Small intestine (tissue), 7 donors: Measurements from ENCODE around the gene STAC2. TPM values are rescaled to one million over a fixed set of nuclear protein-coding genes. Genes with fewer than 3 reads are reported as not detected.
A peak's percentile ranks its signal among the peaks of the same experiment; 100 is the strongest.

Source experiments
- DNase-seq, 2 donors: peaks; one replicate each; pipeline versions ENCODE4 v3.0.0 to v3.0.0-alpha.2; 2013
- FAIRE-seq: peaks from 2 replicates; lab custom pipeline; 2012; peaks lifted over from hg19 to GRCh38; lab: Jason Lieb, UNC
- H3K27ac ChIP-seq, 3 donors: one replicate each; pipeline ENCODE4 v1.5.1; 2013; ENCODE audit warnings: low read length in 2 of 3, mild to moderate bottlenecking in 2 of 3, control low read depth in 1 of 3, inconsistent platforms in 1 of 3, low read depth in 1 of 3, moderate library complexity in 1 of 3
- H3K27me3 ChIP-seq, 3 donors: one replicate each; pipeline ENCODE4 v1.6.1; 2013; ENCODE audit warnings: low read length in 3 of 3, inconsistent platforms in 1 of 3; ENCODE audit not compliant: control insufficient read depth in 3 of 3, insufficient read depth in 3 of 3
- H3K36me3 ChIP-seq, 3 donors: one replicate each; pipeline ENCODE4 v1.6.1; 2013; ENCODE audit warnings: low read length in 3 of 3, inconsistent platforms in 1 of 3, low read depth in 1 of 3, mild to moderate bottlenecking in 1 of 3, moderate library complexity in 1 of 3; ENCODE audit not compliant: control insufficient read depth in 3 of 3, insufficient read depth in 2 of 3
- H3K4me1 ChIP-seq, 3 donors: one replicate each; pipeline ENCODE4 v1.6.1; 2013; ENCODE audit warnings: low read length in 2 of 3, inconsistent platforms in 1 of 3, low read depth in 1 of 3, mild to moderate bottlenecking in 1 of 3, moderate library complexity in 1 of 3; ENCODE audit not compliant: control insufficient read depth in 3 of 3, insufficient read depth in 2 of 3
- H3K4me3 ChIP-seq, 3 donors: one replicate each; pipeline ENCODE4 v1.5.1; 2013; ENCODE audit warnings: low read length in 3 of 3, control low read depth in 1 of 3, inconsistent platforms in 1 of 3, low read depth in 1 of 3, mild to moderate bottlenecking in 1 of 3, moderate library complexity in 1 of 3
- H3K9me3 ChIP-seq, 2 donors: one replicate each; pipeline ENCODE4 v1.6.1; 2013; ENCODE audit warnings: low read depth in 1 of 2, low read length in 1 of 2; ENCODE audit not compliant: control insufficient read depth in 2 of 2, insufficient read depth in 1 of 2
- WGBS, 3 donors: extraction: QIAGEN DNeasy Blood & Tissue Kit; methylation state at CpG; one replicate each; pipeline ENCODE4 v1.1.7; 2013; 5-methylcytosine and 5-hydroxymethylcytosine counted together
- polyA plus RNA-seq, 4 donors: library from polyadenylated mRNA; stranded (reverse) in 3 of 4; unstranded in 1 of 4; fragments of 200-250 nt in 3 of 4; fragments of 120-200 nt in 1 of 4; gene quantifications; one replicate each; pipeline versions ENCODE4 v1.2.1 to v1.2.3, GENCODE V29; 2013
- donor health status: healthy with polysubstance abuse.
- donor health status: control.
- donor health status: control.
- donor health status: Bipolar disorder and iron deficiency.
- donor health status: healthy.

The STAC2 gene
- polyA plus RNA-seq, 4 donors: 0.31 to 0.64 TPM; not detected in 2

GRCh38 chr17:39221572-39221971, 4.2 kb downstream of the STAC2 start:
- no peak overlapping the region for H3K4me3 ChIP-seq
- WGBS, 3 donors: 89 to 90% (median 90%) methylated on average over 6 of the region's 6 CpGs
- peaks cover 6 to 81% (median 18%) of the 10 kb centered on the region in 3 donors for H3K27me3 ChIP-seq
- no peak for DNase-seq
- no peaks in the 10 kb centered on the region for H3K9me3 ChIP-seq
- H3K4me1 ChIP-seq: peaks cover 0 to 3% (median 0%) of the 10 kb centered on the region in 3 donors
- H3K36me3 ChIP-seq: no peaks in the 10 kb centered on the region
- FAIRE-seq: no peak
- no peak overlapping the region for H3K27ac ChIP-seq

GRCh38 chr17:39219647-39220154, 6.0 kb downstream of the STAC2 start:
- Histone ChIP-seq H3K9me3 (no peaks in the 10 kb centered on the region), H3K27ac (no peak overlapping the region), H3K36me3 (no peaks in the 10 kb centered on the region), H3K27me3 (peaks cover 2 to 79% (median 10%) of the 10 kb centered on the region in 3 donors), H3K4me1 (no peaks in the 10 kb centered on the region), H3K4me3 (no peak overlapping the region)
- FAIRE-seq: no peak
- no peak for DNase-seq
- 63 to 75% (median 71%) methylated on average over 8 of the region's 8 CpGs for WGBS, 3 donors

GRCh38 chr17:39218906-39219305, 6.8 kb downstream of the STAC2 start:
- H3K36me3 ChIP-seq: no peaks in the 10 kb centered on the region
- H3K27me3 ChIP-seq: peaks cover 0 to 75% (median 4%) of the 10 kb centered on the region in 3 donors
- DNase-seq (no peak), FAIRE-seq (no peak)
- H3K9me3 ChIP-seq: no peaks in the 10 kb centered on the region
- no peak overlapping the region for H3K4me3 ChIP-seq
- 60 to 73% (median 63%) methylated on average over 8 of the region's 8 CpGs for WGBS, 3 donors
- no peak overlapping the region for H3K27ac ChIP-seq
- no peaks in the 10 kb centered on the region for H3K4me1 ChIP-seq

GRCh38 chr17:39217734-39218369, 7.9 kb downstream of the STAC2 start:
- Histone ChIP-seq H3K4me1 (no peaks in the 10 kb centered on the region), H3K27ac (no peak overlapping the region), H3K4me3 (no peak overlapping the region), H3K9me3 (no peaks in the 10 kb centered on the region), H3K36me3 (no peaks in the 10 kb centered on the region), H3K27me3 (peaks cover 0 to 70% (median 0%) of the 10 kb centered on the region in 3 donors)
- WGBS, 3 donors: 20 to 29% (median 24%) methylated on average over 24 of the region's 24 CpGs
- FAIRE-seq: no peak
- no peak for DNase-seq

- Histone ChIP-seq H3K27me3 (peaks cover 0 to 74% (median 1%) of the 10 kb centered on the region in 3 donors), H3K4me1 (peaks cover 0 to 14% (median 0%) of the 10 kb centered on the region in 3 donors), H3K4me3 (no peak overlapping the region), H3K36me3 (no peaks in the 10 kb centered on the region), H3K27ac (no peak overlapping the region), H3K9me3 (no peaks in the 10 kb centered on the region)
- no peak for FAIRE-seq
- peak in 1 of 2 donors; percentile 48 for DNase-seq
- WGBS, 3 donors: 32 to 68% (median 35%) methylated on average over 8 to 9 of the region's 9 CpGs
These were observed 11.9 kb downstream of the STAC2 start for GRCh38 chr17:39213852-39214251.

GRCh38 chr17:39212841-39213480, 12.8 kb downstream of the STAC2 start:
- H3K4me1 ChIP-seq: peaks cover 0 to 14% (median 0%) of the 10 kb centered on the region in 3 donors
- FAIRE-seq (no peak), DNase-seq (no peak)
- H3K36me3 ChIP-seq: no peaks in the 10 kb centered on the region
- peaks cover 0 to 73% (median 2%) of the 10 kb centered on the region in 3 donors for H3K27me3 ChIP-seq
- no peak overlapping the region for H3K27ac ChIP-seq
- no peaks in the 10 kb centered on the region for H3K9me3 ChIP-seq
- 21 to 60% (median 32%) methylated on average over 16 of the region's 16 CpGs for WGBS, 3 donors
- no peak overlapping the region for H3K4me3 ChIP-seq

GRCh38 chr17:39212195-39212810, 13.4 kb downstream of the STAC2 start:
- Histone ChIP-seq H3K4me3 (no peak overlapping the region), H3K9me3 (no peaks in the 10 kb centered on the region), H3K27ac (no peak overlapping the region), H3K36me3 (no peaks in the 10 kb centered on the region), H3K4me1 (peaks cover 0 to 14% (median 0%) of the 10 kb centered on the region in 3 donors), H3K27me3 (peaks cover 0 to 68% (median 2%) of the 10 kb centered on the region in 3 donors)
- 74 to 84% (median 74%) methylated on average over 11 of the region's 11 CpGs for WGBS, 3 donors
- FAIRE-seq: no peak
- no peak for DNase-seq

GRCh38 chr17:39210093-39210434, 15.7 kb downstream of the STAC2 start:
- Histone ChIP-seq H3K27ac (no peak overlapping the region), H3K4me3 (peak overlapping the region in 1 of 3 donors; percentile 30), H3K27me3 (peaks cover 0 to 50% (median 2%) of the 10 kb centered on the region in 3 donors), H3K9me3 (no peaks in the 10 kb centered on the region), H3K4me1 (peaks cover 0 to 14% (median 0%) of the 10 kb centered on the region in 3 donors), H3K36me3 (peaks cover 0 to 7% (median 0%) of the 10 kb centered on the region in 3 donors)
- 9 to 23% (median 15%) methylated on average over 14 to 22 of the region's 22 CpGs for WGBS, 3 donors
- FAIRE-seq (no peak), DNase-seq (no peak)
